Spleen (tissue), 7 donors: Measurements from ENCODE around the gene SLC35F1.

Experiments
- CTCF ChIP-seq, 11 experiments: fragments of 200-600 bp in 7 of 11; fragments of 450-650 bp in 4 of 11; sonication (generic) in 4 of 11; IDR thresholded peaks in 8 of 11; conservative IDR thresholded peaks in 3 of 11; 1 replicate in 7 of 11; 2 replicates in 4 of 11; pipeline versions ENCODE4 v1.4.0 to v1.8.0; 2016 to 2021; ENCODE audit warnings: antibody characterized with exemption in 11 of 11, inconsistent platforms in 4 of 11, mild to moderate bottlenecking in 1 of 11
- POLR2A ChIP-seq, 3 donors: fragments of 450-650 bp; IDR thresholded peaks; one replicate each; pipeline ENCODE4 v1.5.1; 2017; ENCODE audit warnings: antibody characterized with exemption in 3 of 3, mild to moderate bottlenecking in 1 of 3
- donor health status: DM: no; HTN: no; CAD: no; lungs with moderate emphysema.
- donor health status: DM: no; HTN: no; CAD: no.
- donor health status: DM: no; HTN: no; CAD: no.

GRCh38 chr6:117930645-117931044 is 23.6 kb downstream of the SLC35F1 start:
- TF ChIP-seq CTCF (IDR thresholded peaks at IDR 0.05 in 8 of 11, conservative IDR thresholded peaks at IDR 0.05 in 3 of 11) (no peak), POLR2A (IDR thresholded peaks at IDR 0.05) (no peak)
